Activated naive CD8-positive, alpha-beta T cell treated with anti-CD3 and anti-CD28 coated beads for 36 hours (primary cell): ENCODE results near the gene SSU72. TPM values are rescaled to one million over a fixed set of nuclear protein-coding genes. Genes with fewer than 3 reads are reported as not detected.
A peak's percentile ranks its signal among the peaks of the same experiment; 100 is the strongest.
"Not testable (repeated sequence)": the region's sequence is repeated elsewhere in the genome, so short reads cannot be mapped to it uniquely, and the experiment has no call there.

ENCODE experiments used
- DNase-seq: peaks from one replicate; pipeline ENCODE4 v3.0.0; 2021
- H3K27ac Mint-ChIP-seq: one replicate; pipeline ENCODE4 v1.8.0; 2022; ENCODE audit warnings: mild to moderate bottlenecking, moderate library complexity, mixed read lengths
- H3K27me3 Mint-ChIP-seq: one replicate; pipeline ENCODE4 v1.8.0; 2022; ENCODE audit warnings: mild to moderate bottlenecking, mixed read lengths
- H3K36me3 Mint-ChIP-seq: one replicate; pipeline ENCODE4 v1.8.0; 2021; ENCODE audit warnings: mild to moderate bottlenecking, mixed read lengths
- H3K4me1 Mint-ChIP-seq: one replicate; pipeline ENCODE4 v1.8.0; 2021; ENCODE audit warnings: mixed read lengths
- H3K4me3 Mint-ChIP-seq: one replicate; pipeline ENCODE4 v1.8.0; 2022; ENCODE audit warnings: mild to moderate bottlenecking, moderate library complexity, mixed read lengths
- H3K9me3 Mint-ChIP-seq: one replicate; pipeline ENCODE4 v1.8.0; 2022; ENCODE audit warnings: mixed read lengths
- total RNA-seq, 2 experiments: library from RNA; stranded (reverse); gene quantifications; one replicate each; pipeline ENCODE4 v1.2.3, GENCODE V29; 2021

SSU72 gene
- total RNA-seq, 2 experiments from 2014 or later, result 124 to 131 TPM

- Mint-ChIP-seq H3K27ac (no peak overlapping the region), H3K4me1 (peaks cover 19% of the 10 kb centered on the region), H3K4me3 (no peak overlapping the region), H3K36me3 (peaks cover 43% of the 10 kb centered on the region), H3K27me3 (no peaks in the 10 kb centered on the region), H3K9me3 (no peaks in the 10 kb centered on the region)
- no peak for DNase-seq
These were observed 12.0 kb downstream of the SSU72 start for GRCh38 chr1:1562556-1563195.

GRCh38 chr1:1561801-1562470 is 12.7 kb downstream of the SSU72 start:
- Mint-ChIP-seq H3K9me3 (no peaks in the 10 kb centered on the region), H3K27ac (peak overlapping the region; percentile 20), H3K27me3 (no peaks in the 10 kb centered on the region)

GRCh38 chr1:1560178-1560577 is 14.5 kb downstream of the SSU72 start:
- H3K27ac Mint-ChIP-seq, result no peak overlapping the region
- no peak overlapping the region for H3K4me3 Mint-ChIP-seq

More at GRCh38 chr1:1561801-1562470, 12.7 kb downstream of the SSU72 start:
- DNase-seq, result no peak
- Mint-ChIP-seq H3K36me3 (peaks cover 35% of the 10 kb centered on the region), H3K4me1 (peaks cover 15% of the 10 kb centered on the region), H3K4me3 (no peak overlapping the region)

GRCh38 chr1:1559066-1559465 is 15.6 kb downstream of the SSU72 start:
- H3K27ac Mint-ChIP-seq, result peak overlapping the region; percentile 28
- no peaks in the 10 kb centered on the region for H3K27me3 Mint-ChIP-seq
- DNase-seq, result no peak
- H3K36me3 Mint-ChIP-seq, result peaks cover 13% of the 10 kb centered on the region
- H3K4me3 Mint-ChIP-seq, result no peak overlapping the region
- H3K4me1 Mint-ChIP-seq, result peaks cover 2% of the 10 kb centered on the region
- H3K9me3 Mint-ChIP-seq, result no peaks in the 10 kb centered on the region

More at GRCh38 chr1:1560178-1560577, 14.5 kb downstream of the SSU72 start:
- Mint-ChIP-seq H3K4me1 (peaks cover 5% of the 10 kb centered on the region), H3K9me3 (no peaks in the 10 kb centered on the region), H3K27me3 (no peaks in the 10 kb centered on the region), H3K36me3 (peaks cover 23% of the 10 kb centered on the region)
- no peak for DNase-seq

- H3K4me3 Mint-ChIP-seq, result no peak overlapping the region
- no peak for DNase-seq
- H3K27ac Mint-ChIP-seq, result peak overlapping the region; percentile 28
- H3K27me3 Mint-ChIP-seq, result no peaks in the 10 kb centered on the region
- H3K4me1 Mint-ChIP-seq, result peaks cover 2% of the 10 kb centered on the region
- H3K9me3 Mint-ChIP-seq, result no peaks in the 10 kb centered on the region
- H3K36me3 Mint-ChIP-seq, result peaks cover 9% of the 10 kb centered on the region
These were observed 16.1 kb downstream of the SSU72 start for GRCh38 chr1:1558591-1558990.

GRCh38 chr1:1557688-1558087 is 17.0 kb downstream of the SSU72 start:
- H3K27me3 Mint-ChIP-seq, H3K36me3 Mint-ChIP-seq, DNase-seq, H3K9me3 Mint-ChIP-seq, H3K27ac Mint-ChIP-seq, H3K4me1 Mint-ChIP-seq, H3K4me3 Mint-ChIP-seq: not testable (repeated sequence)

- not testable (repeated sequence) for H3K9me3 Mint-ChIP-seq, H3K27me3 Mint-ChIP-seq, H3K4me3 Mint-ChIP-seq, H3K4me1 Mint-ChIP-seq, DNase-seq, H3K27ac Mint-ChIP-seq, H3K36me3 Mint-ChIP-seq
These were observed 17.7 kb downstream of the SSU72 start for GRCh38 chr1:1556961-1557360.

- no peak for DNase-seq
- Mint-ChIP-seq H3K27ac (no peak overlapping the region), H3K4me1 (peaks cover 2% of the 10 kb centered on the region), H3K4me3 (no peak overlapping the region), H3K9me3 (no peaks in the 10 kb centered on the region), H3K36me3 (peaks cover 2% of the 10 kb centered on the region), H3K27me3 (no peaks in the 10 kb centered on the region)
These were observed 18.2 kb downstream of the SSU72 start for GRCh38 chr1:1556505-1556904.

- Mint-ChIP-seq H3K27ac (no peak overlapping the region), H3K36me3 (peaks cover 2% of the 10 kb centered on the region), H3K4me1 (peaks cover 2% of the 10 kb centered on the region), H3K27me3 (no peaks in the 10 kb centered on the region), H3K9me3 (no peaks in the 10 kb centered on the region), H3K4me3 (no peak overlapping the region)
- no peak for DNase-seq
These were observed 19.4 kb downstream of the SSU72 start for GRCh38 chr1:1554926-1555915.

GRCh38 chr1:1554550-1554925 is 20.1 kb downstream of the SSU72 start:
- DNase-seq, result no peak
- H3K36me3 Mint-ChIP-seq, result peaks cover 2% of the 10 kb centered on the region
- no peaks in the 10 kb centered on the region for H3K27me3 Mint-ChIP-seq
- H3K4me1 Mint-ChIP-seq, result peaks cover 2% of the 10 kb centered on the region
- H3K27ac Mint-ChIP-seq, result no peak overlapping the region
- H3K9me3 Mint-ChIP-seq, result no peaks in the 10 kb centered on the region
- H3K4me3 Mint-ChIP-seq, result no peak overlapping the region

GRCh38 chr1:1553821-1554494 is 20.7 kb downstream of the SSU72 start:
- H3K36me3 Mint-ChIP-seq, result peaks cover 2% of the 10 kb centered on the region
- H3K4me3 Mint-ChIP-seq, result no peak overlapping the region
- no peak for DNase-seq
- H3K27ac Mint-ChIP-seq, result no peak overlapping the region
- no peaks in the 10 kb centered on the region for H3K27me3 Mint-ChIP-seq
- H3K9me3 Mint-ChIP-seq, result no peaks in the 10 kb centered on the region
- peaks cover 2% of the 10 kb centered on the region for H3K4me1 Mint-ChIP-seq

- no peak overlapping the region for H3K4me3 Mint-ChIP-seq
- H3K36me3 Mint-ChIP-seq, result peaks cover 2% of the 10 kb centered on the region
- H3K4me1 Mint-ChIP-seq, result no peaks in the 10 kb centered on the region
- H3K27ac Mint-ChIP-seq, result peak overlapping the region; percentile 29
- no peaks in the 10 kb centered on the region for H3K9me3 Mint-ChIP-seq
- no peaks in the 10 kb centered on the region for H3K27me3 Mint-ChIP-seq
- no peak for DNase-seq
These were observed 22.4 kb downstream of the SSU72 start for GRCh38 chr1:1552263-1552639.

- Mint-ChIP-seq H3K4me3 (no peak overlapping the region), H3K4me1 (no peaks in the 10 kb centered on the region), H3K27me3 (no peaks in the 10 kb centered on the region), H3K36me3 (peaks cover 2% of the 10 kb centered on the region), H3K9me3 (no peaks in the 10 kb centered on the region), H3K27ac (peak overlapping the region; percentile 29)
- DNase-seq, result no peak
These were observed 23.0 kb downstream of the SSU72 start for GRCh38 chr1:1551524-1552262.
